GM18951 (cell line): ENCODE results near the gene PLCB3.
"Not testable (repeated sequence)": the region's sequence is repeated elsewhere in the genome, so short reads cannot be mapped to it uniquely, and the experiment has no call there.

Experiments
- POLR2A ChIP-seq: IDR thresholded peaks from 4 replicates; pipeline ENCODE4 v1.6.1; 2011; ENCODE audit warnings: mild to moderate bottlenecking; ENCODE audit not compliant: insufficient read length, insufficient read depth; ENCODE audit errors: extremely low read depth
- in situ Hi-C: fragments of 300-500 bp; cut with MboI; formaldehyde crosslinking; loops from one replicate; pipeline ENCODE4 v1.12.0; 2022; ENCODE audit warnings: low sequenced_read_pairs, mixed read lengths, inconsistent platforms; ENCODE audit not compliant: unreplicated experiment

PLCB3 gene

GRCh38 chr11:64299847-64300648 lies 48.7 kb downstream of the PLCB3 start, which contains the start of gene CATSPERZ:
CATSPERZ (plus strand) TSS chr11:64300358; CDS start chr11:64300411, 53 bp downstream.
- in situ Hi-C loops: loop anchor here (5.0 kb wide), 1 partner anchor 98 kb away; no protein-coding TSS in a partner anchor
- no peak for TF ChIP-seq POLR2A

GRCh38 chr11:64303109-64304031 lies 52.0 kb downstream of the PLCB3 start:
- in situ Hi-C loops: no loop called here

GRCh38 chr11:64304032-64304315 lies 52.6 kb downstream of the PLCB3 start:
- in situ Hi-C loops: no loop called here
- TF ChIP-seq POLR2A: no peak

More at GRCh38 chr11:64303109-64304031, 52.0 kb downstream of the PLCB3 start:
- no peak for TF ChIP-seq POLR2A

GRCh38 chr11:64304316-64305072 lies 53.2 kb downstream of the PLCB3 start:
- in situ Hi-C loops: no loop called here

GRCh38 chr11:64305075-64305690 lies 53.9 kb downstream of the PLCB3 start, which contains the start of gene ESRRA:
ESRRA (plus strand) TSS chr11:64305524; CDS start chr11:64307180, 1,656 bp downstream.
- in situ Hi-C loops: no loop called here
- peak; percentile 82 for TF ChIP-seq POLR2A

More at GRCh38 chr11:64304316-64305072, 53.2 kb downstream of the PLCB3 start:
- TF ChIP-seq POLR2A: peak; percentile 79

- TF ChIP-seq POLR2A: peak; percentile 50
- in situ Hi-C loops: no loop called here
These were observed 54.6 kb downstream of the PLCB3 start for GRCh38 chr11:64305691-64306562.

- in situ Hi-C loops: no loop called here
- no peak for TF ChIP-seq POLR2A
These were observed 55.2 kb downstream of the PLCB3 start for GRCh38 chr11:64306563-64306875.

GRCh38 chr11:64306876-64307622 lies 55.7 kb downstream of the PLCB3 start:
- TF ChIP-seq POLR2A: peak; percentile 19
- in situ Hi-C loops: no loop called here

GRCh38 chr11:64307795-64308194 lies 56.5 kb downstream of the PLCB3 start:
- in situ Hi-C loops: not testable (repeated sequence)

- in situ Hi-C loops: no loop called here
- no peak for TF ChIP-seq POLR2A
These were observed 61.6 kb downstream of the PLCB3 start for GRCh38 chr11:64312947-64313346.

- in situ Hi-C loops: no loop called here
These were observed 62.3 kb downstream of the PLCB3 start for GRCh38 chr11:64313491-64314145.

More at GRCh38 chr11:64313491-64314145, 62.3 kb downstream of the PLCB3 start:
- TF ChIP-seq POLR2A: no peak
